NCI-H128 (cell line): Measurements from ENCODE around the gene IL17REL.

Experiments
- DNase-seq: peaks from one replicate; lab custom pipeline; 2025; ENCODE audit not compliant: unreplicated experiment; lab: John Stamatoyannopoulos, UW

IL17REL gene

GRCh38 chr22:50012211-50013181 lies at the start of gene IL17REL:
Gene IL17REL (minus strand): TSS chr22:50012765. CDS start chr22:50012646, 119 bp downstream.
- DNase-seq: no peak

GRCh38 chr22:50061824-50062355 lies 49.3 kb upstream of the IL17REL start:
- no peak for DNase-seq

GRCh38 chr22:50061141-50061823 lies 48.7 kb upstream of the IL17REL start:
- DNase-seq: no peak

GRCh38 chr22:50060441-50061140 lies 48.0 kb upstream of the IL17REL start:
- no peak for DNase-seq

GRCh38 chr22:50059881-50060262 lies 47.3 kb upstream of the IL17REL start:
- DNase-seq: no peak

GRCh38 chr22:50058906-50059880 lies 46.6 kb upstream of the IL17REL start:
- no peak for DNase-seq

GRCh38 chr22:50058061-50058905 lies 45.7 kb upstream of the IL17REL start, which contains the start of gene TTLL8:
Gene TTLL8 (minus strand): TSS chr22:50058298.
- DNase-seq: no peak

GRCh38 chr22:50057278-50058060 lies 44.9 kb upstream of the IL17REL start:
- DNase-seq: no peak

- DNase-seq: no peak
Measured at GRCh38 chr22:50056214-50056972, 43.8 kb upstream of the IL17REL start.

- DNase-seq: no peak
Measured at GRCh38 chr22:50053861-50054260, 41.3 kb upstream of the IL17REL start.

GRCh38 chr22:50051930-50052329 lies 39.4 kb upstream of the IL17REL start:
- no peak for DNase-seq

GRCh38 chr22:50049299-50050195 lies 37.0 kb upstream of the IL17REL start:
- DNase-seq: no peak

GRCh38 chr22:50048836-50049235 lies 36.3 kb upstream of the IL17REL start:
- no peak for DNase-seq

GRCh38 chr22:50048061-50048765 lies 35.6 kb upstream of the IL17REL start:
- DNase-seq: no peak

- no peak for DNase-seq
Measured at GRCh38 chr22:50047346-50047745, 34.8 kb upstream of the IL17REL start.
